ENCODE data around the gene IL1A. TPM values are rescaled to one million over a fixed set of nuclear protein-coding genes. Genes with fewer than 3 reads are reported as not detected.
A peak's percentile ranks its signal among the peaks of the same experiment; 100 is the strongest.
"Not testable (repeated sequence)": the region's sequence is repeated elsewhere in the genome, so short reads cannot be mapped to it uniquely, and the experiment has no call there.

The IL1A gene
- total RNA-seq = under 1 TPM in 5 of 7 donors, not detected in 2; 0.22 to 0.98 (median 0.70) TPM
- polyA plus RNA-seq = 1 to 10 TPM in 1 of 3 donors, under 1 TPM in 2; 0.21 to 1.6 (median 0.67) TPM
- long read RNA-seq, donor 1 = 0 reads
- long read RNA-seq, donor 2 = 0 reads

- H3K27me3 ChIP-seq (replicated peaks in 1 of 7) = no peaks in the 10 kb centered on the region
- WGBS, 5 donors = 44 to 68% (median 57%) methylated on average over 13 of the region's 13 CpGs
- no peak for DNase-seq
- H3K36me3 ChIP-seq = no peaks in the 10 kb centered on the region
- TF ChIP-seq POLR2AphosphoS5 (IDR thresholded peaks at IDR 0.05) (no peak), CTCF (IDR thresholded peaks at IDR 0.05 in 8 of 11, conservative IDR thresholded peaks at IDR 0.05 in 3 of 11) (no peak), POLR2A (IDR thresholded peaks at IDR 0.05) (no peak)
- intact Hi-C loops (cut with DNase I; ENCODE audit: low total_unique reads) = no loop called here
- H3K4me3 ChIP-seq = peak within 1 kb of the TSS in 1 of 8 donors; percentile 31
- H3K9me3 ChIP-seq = no peaks in the 10 kb centered on the region
- peaks cover 0 to 50% (median 0%) of the 10 kb centered on the region in 6 donors for H3K4me1 ChIP-seq
- H3K27ac ChIP-seq = peak within 1 kb of the TSS in 6 of 8 donors; percentile 1 to 69 (median 50)
Observed at GRCh38 chr2:112784199-112785189, at the start of gene IL1A. TSS of gene IL1A (minus strand) at chr2:112784493. CDS start at chr2:112783770, 723 bp downstream.

GRCh38 chr2:112833976-112834375 is 49.7 kb upstream of the IL1A start:
- H3K36me3 ChIP-seq = peaks cover 0 to 42% (median 0%) of the 10 kb centered on the region in 6 donors
- H3K4me1 ChIP-seq = peaks cover 12 to 78% (median 43%) of the 10 kb centered on the region in 6 donors
- DNase-seq = no peak
- H3K9me3 ChIP-seq = no peaks in the 10 kb centered on the region
- no peak for TF ChIP-seq POLR2A (IDR thresholded peaks at IDR 0.05)
- no peak for TF ChIP-seq CTCF (IDR thresholded peaks at IDR 0.05 in 8 of 11, conservative IDR thresholded peaks at IDR 0.05 in 3 of 11)
- no peak for TF ChIP-seq POLR2AphosphoS5 (IDR thresholded peaks at IDR 0.05)
- no peak overlapping the region for H3K4me3 ChIP-seq
- H3K27me3 ChIP-seq (replicated peaks in 1 of 7) = no peaks in the 10 kb centered on the region
- intact Hi-C loops (cut with DNase I; ENCODE audit: low total_unique reads) = no loop called here
- H3K27ac ChIP-seq = no peak overlapping the region

GRCh38 chr2:112833639-112833931 is 49.3 kb upstream of the IL1A start:
- intact Hi-C loops (cut with DNase I; ENCODE audit: low total_unique reads); H3K4me3 ChIP-seq; DNase-seq; H3K9me3 ChIP-seq; H3K27me3 ChIP-seq (replicated peaks in 1 of 7); H3K27ac ChIP-seq: not testable (repeated sequence)
- WGBS, 5 donors = 83 to 95% (median 86%) methylated on average over 5 of the region's 5 CpGs
- H3K36me3 ChIP-seq = peaks cover 0 to 42% (median 0%) of the 10 kb centered on the region in 6 donors
- H3K4me1 ChIP-seq = peaks cover 12 to 74% (median 40%) of the 10 kb centered on the region in 6 donors

GRCh38 chr2:112832841-112833638 is 48.7 kb upstream of the IL1A start:
- Histone ChIP-seq H3K27me3 (replicated peaks in 1 of 7) (no peaks in the 10 kb centered on the region), H3K4me1 (peaks cover 12 to 69% (median 36%) of the 10 kb centered on the region in 6 donors), H3K27ac (no peak overlapping the region), H3K4me3 (no peak overlapping the region), H3K9me3 (no peaks in the 10 kb centered on the region), H3K36me3 (peaks cover 0 to 42% (median 0%) of the 10 kb centered on the region in 6 donors)
- TF ChIP-seq POLR2AphosphoS5 (IDR thresholded peaks at IDR 0.05) = no peak
- no peak for TF ChIP-seq POLR2A (IDR thresholded peaks at IDR 0.05)
- no peak for TF ChIP-seq CTCF (IDR thresholded peaks at IDR 0.05 in 8 of 11, conservative IDR thresholded peaks at IDR 0.05 in 3 of 11)
- DNase-seq = no peak
- WGBS, 5 donors = 88 to 98% (median 93%) methylated on average over 14 of the region's 14 CpGs
- intact Hi-C loops (cut with DNase I; ENCODE audit: low total_unique reads) = no loop called here
